HepG2 (cell line): ENCODE measurements around the gene SRRM1. TPM values are rescaled to one million over a fixed set of nuclear protein-coding genes. Genes with fewer than 3 reads are reported as not detected.

Experiments used
- GATAD2A ChIP-seq: IDR thresholded peaks from 2 replicates; pipeline ENCODE4 v1.6.1; 2016
- KAT8 ChIP-seq: IDR thresholded peaks from 2 replicates; pipeline ENCODE4 v1.6.1; 2016; ENCODE audit warnings: missing genetic modification reagents, missing compliant biosample characterization
- KLF12 ChIP-seq: sonication (generic); formaldehyde crosslinking; IDR thresholded peaks from 2 replicates; pipeline ENCODE4 v1.4.0; 2020; ENCODE audit warnings: missing genetic modification reagents, borderline replicate concordance
- MEF2D ChIP-seq: sonication (generic); formaldehyde crosslinking; IDR thresholded peaks from 2 replicates; pipeline ENCODE4 v1.5.1; 2020; ENCODE audit warnings: mild to moderate bottlenecking, missing genetic modification reagents
- MTA1 ChIP-seq: sonication (generic); formaldehyde crosslinking; IDR thresholded peaks from 2 replicates; pipeline ENCODE4 v1.4.0; 2020; ENCODE audit warnings: missing genetic modification reagents, mild to moderate bottlenecking, borderline replicate concordance
- NR3C1 ChIP-seq: sonication (generic); formaldehyde crosslinking; IDR thresholded peaks from 2 replicates; pipeline ENCODE4 v1.4.0; 2020; ENCODE audit warnings: missing genetic modification reagents
- PAF1 ChIP-seq: IDR thresholded peaks from 2 replicates; pipeline ENCODE4 v1.6.1; 2016; ENCODE audit warnings: missing genetic modification reagents, missing compliant biosample characterization
- POLR2G ChIP-seq: fragments of 200-400 bp; formaldehyde crosslinking; IDR thresholded peaks from 2 replicates; pipeline ENCODE4 v1.6.1; 2018; ENCODE audit warnings: mild to moderate bottlenecking, low read depth, low read length, moderate library complexity
- SNAI1 ChIP-seq: sonication (generic); formaldehyde crosslinking; IDR thresholded peaks from 2 replicates; pipeline ENCODE4 v1.5.0; 2020; ENCODE audit warnings: mild to moderate bottlenecking, missing genetic modification reagents, borderline replicate concordance
- ZBTB33 ChIP-seq: sonication (generic); formaldehyde crosslinking; IDR thresholded peaks from 2 replicates; pipeline ENCODE4 v1.4.0; 2020; ENCODE audit warnings: missing genetic modification reagents
- ZFP1 ChIP-seq: IDR thresholded peaks from 2 replicates; pipeline ENCODE4 v1.6.1; 2016
- ZMAT5 ChIP-seq: sonication (generic); formaldehyde crosslinking; IDR thresholded peaks from 2 replicates; pipeline ENCODE4 v1.5.0; 2020; ENCODE audit warnings: mild to moderate bottlenecking, low read depth, missing genetic modification reagents, borderline replicate concordance
- ZNF777 ChIP-seq: sonication (generic); formaldehyde crosslinking; IDR thresholded peaks from 2 replicates; pipeline ENCODE4 v1.4.0; 2020; ENCODE audit warnings: missing genetic modification reagents
- ZNF883 ChIP-seq: sonication (generic); formaldehyde crosslinking; IDR thresholded peaks from 2 replicates; pipeline ENCODE4 v1.5.1; 2020; ENCODE audit warnings: mild to moderate bottlenecking, missing genetic modification reagents; ENCODE audit errors: not compliant biosample characterization
- polyA plus RNA-seq, 8 experiments: library from polyadenylated mRNA; depleted of rRNA in 3 of 8; stranded (reverse) in 7 of 8; unstranded in 1 of 8; fragments of >200 nt; fragmentation: Illumina TruSeq in 4 of 8; extraction: Trizol in 4 of 8; gene quantifications; 2 replicates each; pipeline versions ENCODE4 v1.2.1 to v1.2.3, GENCODE V29; 2011 to 2016; ENCODE audit warnings: low read depth in 4 of 8, missing spikeins in 1 of 8, mixed read lengths in 1 of 8; ENCODE audit not compliant: insufficient read depth in 1 of 8
- total RNA-seq, 5 experiments: library from RNA; depleted of rRNA; stranded (reverse); fragments of >200 nt; fragmentation: Illumina TruSeq; extraction: Trizol; gene quantifications; 2 replicates each; pipeline ENCODE4 v1.2.3, GENCODE V29; 2016; ENCODE audit warnings: low read depth in 1 of 5
- TF ChIP-seq, protein P1 (sequence below): sonication (generic); formaldehyde crosslinking; IDR thresholded peaks from 2 replicates; pipeline ENCODE4 v1.4.0; 2020; ENCODE audit warnings: mild to moderate bottlenecking, missing genetic modification reagents, borderline replicate concordance
- TF ChIP-seq, protein P2 (sequence below): IDR thresholded peaks from 2 replicates; pipeline ENCODE4 v1.6.1; 2016; ENCODE audit warnings: low read depth, borderline replicate concordance
- TF ChIP-seq, protein P3 (sequence below): sonication (generic); formaldehyde crosslinking; IDR thresholded peaks from 2 replicates; pipeline ENCODE4 v1.5.0; 2020; ENCODE audit warnings: missing genetic modification reagents
- TF ChIP-seq, protein P4 (sequence below): sonication (generic); formaldehyde crosslinking; IDR thresholded peaks from 2 replicates; pipeline ENCODE4 v1.4.0; 2020; ENCODE audit warnings: missing genetic modification reagents
- TF ChIP-seq, protein P5 (sequence below): sonication (generic); formaldehyde crosslinking; IDR thresholded peaks from 2 replicates; pipeline ENCODE4 v1.5.0; 2020; ENCODE audit warnings: mild to moderate bottlenecking, missing genetic modification reagents, borderline replicate concordance

SRRM1 gene
- total and polyA plus RNA-seq, 2 of the 13 experiments (the other 11 are each of a cell fraction or from before 2014, with no cell fraction given): 31.6 to 44.5 TPM

DNA sequence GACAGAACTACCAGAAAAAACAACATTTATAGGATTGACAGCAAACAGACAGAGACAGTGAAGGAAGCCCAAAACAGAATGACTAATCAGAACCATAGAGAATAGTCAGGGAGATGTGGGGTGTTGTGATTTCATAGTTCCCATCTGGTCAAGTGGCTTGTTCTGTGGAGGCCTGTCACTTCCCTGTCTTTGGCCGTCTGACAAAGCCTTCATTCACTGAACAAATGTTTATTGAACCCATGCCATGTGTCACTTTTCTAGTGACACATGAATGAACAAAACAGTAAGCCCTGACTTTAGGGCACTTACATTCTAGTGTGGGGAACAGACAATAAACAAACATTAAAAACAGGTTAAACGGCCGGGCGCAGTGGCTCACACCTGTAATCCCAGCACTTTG lies 3.2 kb upstream of the SRRM1 start (continued):
- no peak for TF ChIP-seq PAF1
- no peak for TF ChIP-seq SNAI1
- TF ChIP-seq, protein P1, sequence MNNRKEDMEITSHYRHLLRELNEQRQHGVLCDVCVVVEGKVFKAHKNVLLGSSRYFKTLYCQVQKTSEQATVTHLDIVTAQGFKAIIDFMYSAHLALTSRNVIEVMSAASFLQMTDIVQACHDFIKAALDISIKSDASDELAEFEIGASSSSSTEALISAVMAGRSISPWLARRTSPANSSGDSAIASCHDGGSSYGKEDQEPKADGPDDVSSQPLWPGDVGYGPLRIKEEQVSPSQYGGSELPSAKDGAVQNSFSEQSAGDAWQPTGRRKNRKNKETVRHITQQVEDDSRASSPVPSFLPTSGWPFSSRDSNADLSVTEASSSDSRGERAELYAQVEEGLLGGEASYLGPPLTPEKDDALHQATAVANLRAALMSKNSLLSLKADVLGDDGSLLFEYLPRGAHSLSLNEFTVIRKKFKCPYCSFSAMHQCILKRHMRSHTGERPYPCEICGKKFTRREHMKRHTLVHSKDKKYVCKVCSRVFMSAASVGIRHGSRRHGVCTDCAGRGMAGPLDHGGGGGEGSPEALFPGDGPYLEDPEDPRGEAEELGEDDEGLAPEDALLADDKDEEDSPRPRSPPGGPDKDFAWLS (CRISPR knock-in tag): no peak
- TF ChIP-seq KLF12 (CRISPR knock-in tag): no peak
- no peak for TF ChIP-seq MEF2D (CRISPR knock-in tag)
- TF ChIP-seq ZBTB33 (CRISPR knock-in tag): no peak
- TF ChIP-seq MTA1 (CRISPR knock-in tag): no peak
- no peak for TF ChIP-seq ZMAT5 (CRISPR knock-in tag)
- no peak for TF ChIP-seq NR3C1 (CRISPR knock-in tag)
- TF ChIP-seq ZNF883 (CRISPR knock-in tag): no peak
- no peak for TF ChIP-seq GATAD2A (CRISPR knock-in tag)
- no peak for TF ChIP-seq ZNF777 (CRISPR knock-in tag)
- no peak for TF ChIP-seq ZFP1 (CRISPR knock-in tag)
- TF ChIP-seq, protein P2, sequence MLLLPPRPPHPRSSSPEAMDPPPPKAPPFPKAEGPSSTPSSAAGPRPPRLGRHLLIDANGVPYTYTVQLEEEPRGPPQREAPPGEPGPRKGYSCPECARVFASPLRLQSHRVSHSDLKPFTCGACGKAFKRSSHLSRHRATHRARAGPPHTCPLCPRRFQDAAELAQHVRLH (CRISPR knock-in tag): no peak
- no peak for TF ChIP-seq POLR2G
- TF ChIP-seq, protein P3, sequence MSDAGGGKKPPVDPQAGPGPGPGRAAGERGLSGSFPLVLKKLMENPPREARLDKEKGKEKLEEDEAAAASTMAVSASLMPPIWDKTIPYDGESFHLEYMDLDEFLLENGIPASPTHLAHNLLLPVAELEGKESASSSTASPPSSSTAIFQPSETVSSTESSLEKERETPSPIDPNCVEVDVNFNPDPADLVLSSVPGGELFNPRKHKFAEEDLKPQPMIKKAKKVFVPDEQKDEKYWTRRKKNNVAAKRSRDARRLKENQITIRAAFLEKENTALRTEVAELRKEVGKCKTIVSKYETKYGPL: no peak
- TF ChIP-seq, protein P4, sequence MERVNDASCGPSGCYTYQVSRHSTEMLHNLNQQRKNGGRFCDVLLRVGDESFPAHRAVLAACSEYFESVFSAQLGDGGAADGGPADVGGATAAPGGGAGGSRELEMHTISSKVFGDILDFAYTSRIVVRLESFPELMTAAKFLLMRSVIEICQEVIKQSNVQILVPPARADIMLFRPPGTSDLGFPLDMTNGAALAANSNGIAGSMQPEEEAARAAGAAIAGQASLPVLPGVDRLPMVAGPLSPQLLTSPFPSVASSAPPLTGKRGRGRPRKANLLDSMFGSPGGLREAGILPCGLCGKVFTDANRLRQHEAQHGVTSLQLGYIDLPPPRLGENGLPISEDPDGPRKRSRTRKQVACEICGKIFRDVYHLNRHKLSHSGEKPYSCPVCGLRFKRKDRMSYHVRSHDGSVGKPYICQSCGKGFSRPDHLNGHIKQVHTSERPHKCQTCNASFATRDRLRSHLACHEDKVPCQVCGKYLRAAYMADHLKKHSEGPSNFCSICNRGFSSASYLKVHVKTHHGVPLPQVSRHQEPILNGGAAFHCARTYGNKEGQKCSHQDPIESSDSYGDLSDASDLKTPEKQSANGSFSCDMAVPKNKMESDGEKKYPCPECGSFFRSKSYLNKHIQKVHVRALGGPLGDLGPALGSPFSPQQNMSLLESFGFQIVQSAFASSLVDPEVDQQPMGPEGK (CRISPR knock-in tag): no peak
- no peak for TF ChIP-seq KAT8 (CRISPR knock-in tag)
- TF ChIP-seq, protein P5, sequence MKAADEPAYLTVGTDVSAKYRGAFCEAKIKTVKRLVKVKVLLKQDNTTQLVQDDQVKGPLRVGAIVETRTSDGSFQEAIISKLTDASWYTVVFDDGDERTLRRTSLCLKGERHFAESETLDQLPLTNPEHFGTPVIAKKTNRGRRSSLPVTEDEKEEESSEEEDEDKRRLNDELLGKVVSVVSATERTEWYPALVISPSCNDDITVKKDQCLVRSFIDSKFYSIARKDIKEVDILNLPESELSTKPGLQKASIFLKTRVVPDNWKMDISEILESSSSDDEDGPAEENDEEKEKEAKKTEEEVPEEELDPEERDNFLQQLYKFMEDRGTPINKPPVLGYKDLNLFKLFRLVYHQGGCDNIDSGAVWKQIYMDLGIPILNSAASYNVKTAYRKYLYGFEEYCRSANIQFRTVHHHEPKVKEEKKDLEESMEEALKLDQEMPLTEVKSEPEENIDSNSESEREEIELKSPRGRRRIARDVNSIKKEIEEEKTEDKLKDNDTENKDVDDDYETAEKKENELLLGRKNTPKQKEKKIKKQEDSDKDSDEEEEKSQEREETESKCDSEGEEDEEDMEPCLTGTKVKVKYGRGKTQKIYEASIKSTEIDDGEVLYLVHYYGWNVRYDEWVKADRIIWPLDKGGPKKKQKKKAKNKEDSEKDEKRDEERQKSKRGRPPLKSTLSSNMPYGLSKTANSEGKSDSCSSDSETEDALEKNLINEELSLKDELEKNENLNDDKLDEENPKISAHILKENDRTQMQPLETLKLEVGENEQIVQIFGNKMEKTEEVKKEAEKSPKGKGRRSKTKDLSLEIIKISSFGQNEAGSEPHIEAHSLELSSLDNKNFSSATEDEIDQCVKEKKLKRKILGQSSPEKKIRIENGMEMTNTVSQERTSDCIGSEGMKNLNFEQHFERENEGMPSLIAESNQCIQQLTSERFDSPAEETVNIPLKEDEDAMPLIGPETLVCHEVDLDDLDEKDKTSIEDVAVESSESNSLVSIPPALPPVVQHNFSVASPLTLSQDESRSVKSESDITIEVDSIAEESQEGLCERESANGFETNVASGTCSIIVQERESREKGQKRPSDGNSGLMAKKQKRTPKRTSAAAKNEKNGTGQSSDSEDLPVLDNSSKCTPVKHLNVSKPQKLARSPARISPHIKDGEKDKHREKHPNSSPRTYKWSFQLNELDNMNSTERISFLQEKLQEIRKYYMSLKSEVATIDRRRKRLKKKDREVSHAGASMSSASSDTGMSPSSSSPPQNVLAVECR (CRISPR knock-in tag): peak; percentile 24; the same call in 1 of the 2 replicates
